ENCODE results near the gene AOC2. TPM values are rescaled to one million over a fixed set of nuclear protein-coding genes. Genes with fewer than 3 reads are reported as not detected.
A peak's percentile ranks its signal among the peaks of the same experiment; 100 is the strongest.

The AOC2 gene
- polyA plus RNA-seq, 3 donors: 0.09 to 1.6 TPM; not detected in 1

DNA sequence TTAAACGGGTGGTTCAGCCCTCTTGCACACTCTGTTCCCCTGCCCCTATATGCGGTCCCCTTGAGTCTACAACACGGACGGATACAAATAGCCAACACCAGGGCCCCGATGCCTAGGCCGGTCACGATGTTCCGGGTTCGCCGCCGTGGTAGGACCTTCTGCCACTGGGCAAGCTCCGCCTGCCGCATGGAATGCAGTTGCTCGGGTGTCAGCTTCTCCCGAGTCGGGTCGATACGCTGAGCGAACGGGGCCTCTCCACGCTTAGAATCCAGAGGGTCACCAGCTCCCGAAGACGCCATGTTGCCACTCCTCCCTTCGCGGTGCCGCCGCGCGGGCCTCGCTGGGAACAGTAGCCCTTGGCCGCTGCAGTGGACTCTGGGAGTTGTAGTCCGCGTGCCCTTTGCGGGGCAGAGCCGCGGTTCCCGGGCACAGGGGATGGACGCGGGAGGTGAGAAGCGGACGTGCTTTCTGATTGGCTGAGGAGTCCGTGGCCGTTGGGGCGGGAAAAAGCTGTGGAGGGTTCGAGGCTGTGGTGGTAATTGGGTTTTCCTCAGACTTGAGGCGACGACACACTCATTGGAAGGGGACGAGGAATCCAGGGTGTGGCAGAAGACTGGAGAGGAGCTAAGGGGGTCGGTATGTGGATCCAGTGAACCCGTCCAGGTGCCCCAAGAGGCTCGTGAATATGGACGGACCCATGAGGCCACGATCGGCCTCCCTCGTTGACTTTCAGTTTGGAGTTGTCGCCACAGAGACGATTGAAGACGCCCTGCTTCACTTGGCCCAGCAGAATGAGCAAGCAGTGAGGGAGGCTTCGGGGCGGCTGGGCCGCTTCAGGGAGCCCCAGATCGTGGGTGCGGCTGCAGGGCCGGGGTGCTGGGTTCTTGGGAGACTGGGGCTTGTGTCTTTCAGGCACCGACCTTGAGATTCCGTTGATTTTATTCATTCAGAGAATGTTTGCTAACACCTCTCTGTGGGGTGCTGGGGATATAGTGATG is 45.7 kb upstream of the AOC2 start, which contains the start of the genes CNTD1 and COA3:
TSS of gene CNTD1 (plus strand) at position 479 of the 998 bp plus-strand sequence. CDS start at position 686, 207 bp downstream.
TSS of gene COA3 (minus strand) at position 322 of the 998 bp plus-strand sequence. CDS start at position 299, 23 bp downstream.
- Mint-ChIP-seq H3K4me3 (peak within 1 kb of the TSS; percentile 91 to 94), H3K27me3 (ENCODE audit: low read depth in 3 of 3) (peaks cover 6 to 18% (median 7%) of the 10 kb centered on the region in 3 donors), H3K36me3 (peaks cover 11 to 16% of the 10 kb centered on the region in 2 donors), H3K4me1 (peaks cover 27% of the 10 kb centered on the region), H3K27ac (peak within 1 kb of the TSS in 6 of 7 donors; percentile 75 to 91 (median 84)), H3K9me3 (no peaks in the 10 kb centered on the region)
- WGBS (ENCODE audit: insufficient coverage): 25% methylated on average over 65 of the region's 66 CpGs
- H3K4me1 ChIP-seq (ENCODE audit: control insufficient read depth in 1 of 2, insufficient read depth in 2 of 2, low read length in 2 of 2): peaks cover 13 to 19% of the 10 kb centered on the region in 2 donors
- peak within 1 kb of the TSS; percentile 92 for H2AFZ ChIP-seq (ENCODE audit: insufficient read depth, low read depth, low read length, poor library complexity, severe bottlenecking)
- intact Hi-C loops (cut with micrococcal nuclease): no loop called here
- H3K27me3 ChIP-seq (ENCODE audit: control insufficient read depth in 2 of 2, insufficient read depth in 2 of 2, low read length in 2 of 2): no peaks in the 10 kb centered on the region
- H3K36me3 ChIP-seq (replicated peaks in 1 of 2; ENCODE audit: control insufficient read depth in 1 of 2, insufficient read depth in 2 of 2, low read length in 2 of 2): peaks cover 0 to 6% of the 10 kb centered on the region in 2 donors
- no peaks in the 10 kb centered on the region for H3K9me3 ChIP-seq (replicated peaks in 1 of 2; ENCODE audit: control insufficient read depth in 1 of 2, insufficient read depth in 1 of 2, low read length in 2 of 2)
- peak; percentile 60 to 72 (median 67) for DNase-seq
- H3K9ac ChIP-seq (ENCODE audit: insufficient read depth, low read length, poor library complexity, severe bottlenecking): peak within 1 kb of the TSS; percentile 76
- H3K4me2 ChIP-seq (replicated peaks; ENCODE audit: extremely low read depth, low read length, poor library complexity, severe bottlenecking): peak within 1 kb of the TSS; percentile 81
- H3K4me3 ChIP-seq (replicated peaks in 1 of 3; ENCODE audit: low read depth in 2 of 3, low read length in 3 of 3): peak within 1 kb of the TSS; percentile 71 to 96 (median 86)
- H4K20me1 ChIP-seq (ENCODE audit: insufficient read depth, low read length): no peaks in the 10 kb centered on the region
- H3K27ac ChIP-seq (ENCODE audit: low read depth in 1 of 2, low read length in 2 of 2): peak within 1 kb of the TSS in 1 of 2 donors; percentile 79
- TF ChIP-seq, protein P1, sequence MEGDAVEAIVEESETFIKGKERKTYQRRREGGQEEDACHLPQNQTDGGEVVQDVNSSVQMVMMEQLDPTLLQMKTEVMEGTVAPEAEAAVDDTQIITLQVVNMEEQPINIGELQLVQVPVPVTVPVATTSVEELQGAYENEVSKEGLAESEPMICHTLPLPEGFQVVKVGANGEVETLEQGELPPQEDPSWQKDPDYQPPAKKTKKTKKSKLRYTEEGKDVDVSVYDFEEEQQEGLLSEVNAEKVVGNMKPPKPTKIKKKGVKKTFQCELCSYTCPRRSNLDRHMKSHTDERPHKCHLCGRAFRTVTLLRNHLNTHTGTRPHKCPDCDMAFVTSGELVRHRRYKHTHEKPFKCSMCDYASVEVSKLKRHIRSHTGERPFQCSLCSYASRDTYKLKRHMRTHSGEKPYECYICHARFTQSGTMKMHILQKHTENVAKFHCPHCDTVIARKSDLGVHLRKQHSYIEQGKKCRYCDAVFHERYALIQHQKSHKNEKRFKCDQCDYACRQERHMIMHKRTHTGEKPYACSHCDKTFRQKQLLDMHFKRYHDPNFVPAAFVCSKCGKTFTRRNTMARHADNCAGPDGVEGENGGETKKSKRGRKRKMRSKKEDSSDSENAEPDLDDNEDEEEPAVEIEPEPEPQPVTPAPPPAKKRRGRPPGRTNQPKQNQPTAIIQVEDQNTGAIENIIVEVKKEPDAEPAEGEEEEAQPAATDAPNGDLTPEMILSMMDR (IDR thresholded peaks at IDR 0.05): no peak
- peaks cover 10% of the 10 kb centered on the region for H3K79me2 ChIP-seq (ENCODE audit: insufficient read depth, low read length)

DNA sequence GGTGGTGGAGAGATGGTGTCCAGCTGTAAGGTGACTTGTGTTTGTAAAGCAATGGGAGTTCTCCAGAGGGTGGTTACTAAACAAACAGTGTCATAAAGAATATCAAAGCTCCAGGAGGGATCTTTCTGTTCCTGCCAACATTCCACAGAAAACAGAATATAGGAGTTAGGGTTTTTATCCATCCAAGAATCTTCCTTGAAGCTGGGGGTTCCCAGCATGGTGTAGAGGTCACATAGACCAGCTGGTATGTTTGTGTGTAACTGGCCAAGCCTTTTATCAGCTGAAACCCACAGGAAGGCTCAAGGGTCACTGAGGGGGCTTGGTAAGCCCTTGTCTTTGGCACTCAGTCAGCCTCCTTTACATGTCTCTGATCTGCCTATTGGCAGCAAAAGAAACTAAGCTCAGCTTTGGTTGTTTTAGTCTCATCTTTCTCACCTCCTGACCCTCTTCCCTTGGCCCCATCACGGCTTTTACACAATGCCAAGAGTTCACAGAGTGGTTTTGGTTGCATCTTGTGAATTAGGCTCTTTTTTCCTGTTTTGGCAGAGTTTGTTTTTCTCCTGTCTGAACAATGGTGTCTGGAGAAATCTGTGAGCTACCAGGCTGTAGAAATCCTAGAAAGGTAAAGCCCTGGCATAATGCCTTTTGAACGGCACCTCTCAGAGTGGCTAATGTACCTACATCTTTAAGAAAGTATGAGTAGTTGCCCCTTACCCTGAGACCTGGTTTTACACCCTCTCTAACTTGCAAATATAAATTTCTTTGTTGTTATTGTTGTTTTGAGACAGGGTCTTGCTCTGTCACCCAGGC is 41.1 kb upstream of the AOC2 start:
- TF ChIP-seq, protein P1 (IDR thresholded peaks at IDR 0.05): no peak
- Histone ChIP-seq H3K27ac (ENCODE audit: low read depth in 1 of 2, low read length in 2 of 2) (no peak overlapping the region), H3K9ac (ENCODE audit: insufficient read depth, low read length, poor library complexity, severe bottlenecking) (no peak overlapping the region), H4K20me1 (ENCODE audit: insufficient read depth, low read length) (no peaks in the 10 kb centered on the region), H3K4me1 (ENCODE audit: control insufficient read depth in 1 of 2, insufficient read depth in 2 of 2, low read length in 2 of 2) (peaks cover 5 to 6% of the 10 kb centered on the region in 2 donors), H3K27me3 (ENCODE audit: control insufficient read depth in 2 of 2, insufficient read depth in 2 of 2, low read length in 2 of 2) (no peaks in the 10 kb centered on the region), H3K79me2 (ENCODE audit: insufficient read depth, low read length) (peaks cover 1% of the 10 kb centered on the region), H3K4me3 (replicated peaks in 1 of 3; ENCODE audit: low read depth in 2 of 3, low read length in 3 of 3) (no peak overlapping the region), H3K36me3 (replicated peaks in 1 of 2; ENCODE audit: control insufficient read depth in 1 of 2, insufficient read depth in 2 of 2, low read length in 2 of 2) (no peaks in the 10 kb centered on the region), H3K4me2 (replicated peaks; ENCODE audit: extremely low read depth, low read length, poor library complexity, severe bottlenecking) (no peak overlapping the region), H3K9me3 (replicated peaks in 1 of 2; ENCODE audit: control insufficient read depth in 1 of 2, insufficient read depth in 1 of 2, low read length in 2 of 2) (no peaks in the 10 kb centered on the region), H2AFZ (ENCODE audit: insufficient read depth, low read depth, low read length, poor library complexity, severe bottlenecking) (no peak overlapping the region)
- Mint-ChIP-seq H3K27ac (no peak overlapping the region), H3K36me3 (peaks cover 0 to 3% of the 10 kb centered on the region in 2 donors), H3K9me3 (no peaks in the 10 kb centered on the region), H3K4me3 (no peak overlapping the region), H3K27me3 (ENCODE audit: low read depth in 3 of 3) (peaks cover 6 to 13% (median 6%) of the 10 kb centered on the region in 3 donors), H3K4me1 (peaks cover 5% of the 10 kb centered on the region)
- no peak for DNase-seq
- intact Hi-C loops (cut with micrococcal nuclease): no loop called here
- no CpG with 5 or more reads among the region's 2 CpGs for WGBS (ENCODE audit: insufficient coverage)
